Measurements from ENCODE around the gene IPCEF1.

DNA sequence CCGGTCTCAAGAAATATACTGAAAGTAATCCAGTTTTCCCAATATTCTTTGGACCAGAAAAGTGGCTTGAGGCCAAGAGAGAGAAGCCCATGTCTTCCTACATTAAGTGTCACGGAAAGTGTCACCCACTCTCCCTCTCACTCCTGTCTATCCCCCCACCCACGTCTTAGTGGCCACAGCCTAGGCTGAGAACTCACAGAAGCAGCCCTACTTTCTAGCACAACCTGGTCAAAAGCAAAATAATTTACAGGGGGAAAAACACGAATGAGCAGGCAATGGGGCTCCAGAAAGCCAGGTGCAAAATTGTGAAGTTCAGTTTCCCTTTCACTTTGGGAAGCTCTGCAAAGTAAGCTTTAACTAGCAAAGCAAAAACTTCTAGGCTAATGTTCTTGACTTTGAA lies 199.5 kb downstream of the IPCEF1 start:
- TF ChIP-seq, protein P1, sequence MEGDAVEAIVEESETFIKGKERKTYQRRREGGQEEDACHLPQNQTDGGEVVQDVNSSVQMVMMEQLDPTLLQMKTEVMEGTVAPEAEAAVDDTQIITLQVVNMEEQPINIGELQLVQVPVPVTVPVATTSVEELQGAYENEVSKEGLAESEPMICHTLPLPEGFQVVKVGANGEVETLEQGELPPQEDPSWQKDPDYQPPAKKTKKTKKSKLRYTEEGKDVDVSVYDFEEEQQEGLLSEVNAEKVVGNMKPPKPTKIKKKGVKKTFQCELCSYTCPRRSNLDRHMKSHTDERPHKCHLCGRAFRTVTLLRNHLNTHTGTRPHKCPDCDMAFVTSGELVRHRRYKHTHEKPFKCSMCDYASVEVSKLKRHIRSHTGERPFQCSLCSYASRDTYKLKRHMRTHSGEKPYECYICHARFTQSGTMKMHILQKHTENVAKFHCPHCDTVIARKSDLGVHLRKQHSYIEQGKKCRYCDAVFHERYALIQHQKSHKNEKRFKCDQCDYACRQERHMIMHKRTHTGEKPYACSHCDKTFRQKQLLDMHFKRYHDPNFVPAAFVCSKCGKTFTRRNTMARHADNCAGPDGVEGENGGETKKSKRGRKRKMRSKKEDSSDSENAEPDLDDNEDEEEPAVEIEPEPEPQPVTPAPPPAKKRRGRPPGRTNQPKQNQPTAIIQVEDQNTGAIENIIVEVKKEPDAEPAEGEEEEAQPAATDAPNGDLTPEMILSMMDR (IDR thresholded peaks at IDR 0.05), result no peak
- TF ChIP-seq POLR2A (IDR thresholded peaks at IDR 0.05) (no peak), POLR2AphosphoS5 (IDR thresholded peaks at IDR 0.05; ENCODE audit: insufficient read depth in 1 of 2, low read depth in 1 of 2) (no peak)
